Prostate gland (tissue), 2 donors: ENCODE measurements around the gene PDHB.

Source experiments
- CTCF ChIP-seq, 4 experiments: fragments of 200-600 bp in 2 of 4; fragments of 450-650 bp in 2 of 4; sonication (generic) in 2 of 4; IDR thresholded peaks; 1 replicate in 3 of 4; 2 replicates in 1 of 4; pipeline ENCODE4 v1.5.1; 2016 to 2019; ENCODE audit warnings: antibody characterized with exemption in 4 of 4, mild to moderate bottlenecking in 2 of 4, moderate library complexity in 2 of 4
- POLR2A ChIP-seq: fragments of 450-650 bp; IDR thresholded peaks from one replicate; pipeline ENCODE4 v1.6.1; 2016; ENCODE audit warnings: antibody characterized with exemption, mild to moderate bottlenecking
- POLR2AphosphoS5 ChIP-seq: sonication (generic); formaldehyde crosslinking; IDR thresholded peaks from one replicate; pipeline ENCODE4 v1.6.1; 2017; ENCODE audit warnings: antibody characterized with exemption

GRCh38 chr3:58480309-58480708, 46.7 kb upstream of the PDHB start:
- no peak for TF ChIP-seq POLR2A
- TF ChIP-seq CTCF (IDR thresholded peaks at IDR 0.05) = no peak
- no peak for TF ChIP-seq POLR2AphosphoS5
